ENCODE results near the gene MGAM2. TPM values are rescaled to one million over a fixed set of nuclear protein-coding genes. Genes with fewer than 3 reads are reported as not detected.

Gene MGAM2
- total and polyA plus RNA-seq, 9 donors = 0.05 to 0.20 (median 0.11) TPM; not detected in 2

GRCh38 chr7:142185801-142186200 lies 74.3 kb downstream of the MGAM2 start:
- no peaks in the 10 kb centered on the region for H3K36me3 ChIP-seq
- no peaks in the 10 kb centered on the region for H3K27me3 ChIP-seq
- no peak overlapping the region for H3K27ac ChIP-seq
- no peaks in the 10 kb centered on the region for H3K9me3 ChIP-seq
- no peaks in the 10 kb centered on the region for H3K4me1 ChIP-seq (ENCODE audit: insufficient read depth)
- intact Hi-C loops (cut with DNase I) = no loop called here
- DNase-seq = no peak
- TF ChIP-seq POLR2A (IDR thresholded peaks at IDR 0.05) (no peak), EP300 (IDR thresholded peaks at IDR 0.05) (no peak), CTCF (IDR thresholded peaks at IDR 0.05) (no peak)
- H3K4me3 ChIP-seq = no peak overlapping the region
- 53 to 75% (median 56%) methylated on average over 5 of the region's 5 CpGs for WGBS, 3 donors

GRCh38 chr7:142188154-142188553 lies 76.6 kb downstream of the MGAM2 start:
- intact Hi-C loops (cut with DNase I) = no loop called here
- TF ChIP-seq EP300 (IDR thresholded peaks at IDR 0.05) (no peak), CTCF (IDR thresholded peaks at IDR 0.05) (no peak), POLR2A (IDR thresholded peaks at IDR 0.05) (no peak)
- DNase-seq = no peak
- Histone ChIP-seq H3K36me3 (no peaks in the 10 kb centered on the region), H3K27ac (no peak overlapping the region), H3K4me1 (ENCODE audit: insufficient read depth) (no peaks in the 10 kb centered on the region), H3K9me3 (no peaks in the 10 kb centered on the region), H3K4me3 (no peak overlapping the region), H3K27me3 (no peaks in the 10 kb centered on the region)
- 39 to 56% (median 55%) methylated on average over 2 of the region's 2 CpGs for WGBS, 3 donors

GRCh38 chr7:142188846-142189245 lies 77.3 kb downstream of the MGAM2 start:
- DNase-seq = no peak
- Histone ChIP-seq H3K36me3 (no peaks in the 10 kb centered on the region), H3K4me1 (ENCODE audit: insufficient read depth) (no peaks in the 10 kb centered on the region), H3K9me3 (no peaks in the 10 kb centered on the region), H3K4me3 (no peak overlapping the region), H3K27me3 (no peaks in the 10 kb centered on the region), H3K27ac (no peak overlapping the region)
- no peak for TF ChIP-seq POLR2A (IDR thresholded peaks at IDR 0.05)
- TF ChIP-seq CTCF (IDR thresholded peaks at IDR 0.05) = no peak
- no peak for TF ChIP-seq EP300 (IDR thresholded peaks at IDR 0.05)
- intact Hi-C loops (cut with DNase I) = no loop called here

- no peak for TF ChIP-seq POLR2A (IDR thresholded peaks at IDR 0.05)
- TF ChIP-seq CTCF (IDR thresholded peaks at IDR 0.05) = no peak
- TF ChIP-seq EP300 (IDR thresholded peaks at IDR 0.05) = no peak
- intact Hi-C loops (cut with DNase I) = no loop called here
- Histone ChIP-seq H3K4me1 (ENCODE audit: insufficient read depth) (no peaks in the 10 kb centered on the region), H3K9me3 (no peaks in the 10 kb centered on the region), H3K27me3 (no peaks in the 10 kb centered on the region), H3K27ac (no peak overlapping the region), H3K36me3 (no peaks in the 10 kb centered on the region), H3K4me3 (no peak overlapping the region)
- DNase-seq = no peak
- WGBS, 3 donors = 87 to 93% (median 89%) methylated on average over 4 of the region's 4 CpGs
Measured at GRCh38 chr7:142194201-142194600, 82.7 kb downstream of the MGAM2 start.

Data from ovary (tissue), 9 donors.